Neuronal stem cell (in vitro differentiated cells): ENCODE results near the gene MRPL14.

Experiments
- DNase-seq: peaks from one replicate; pipeline ENCODE4 v3.0.0-alpha.2; 2013; ENCODE audit warnings: low spot score
- H2AFZ ChIP-seq: one replicate; pipeline ENCODE4 v1.6.1; 2013; ENCODE audit warnings: mild to moderate bottlenecking, low read length, inconsistent platforms
- H2AK5ac ChIP-seq: 2 replicates; pipeline ENCODE4 v1.6.1; 2013; ENCODE audit warnings: low read depth, mild to moderate bottlenecking, inconsistent platforms, low read length, moderate library complexity, mixed read lengths
- H2BK120ac ChIP-seq: 2 replicates; pipeline ENCODE4 v1.6.1; 2013; ENCODE audit warnings: low read depth, mild to moderate bottlenecking, inconsistent platforms, low read length, moderate library complexity, mixed read lengths
- H2BK12ac ChIP-seq: one replicate; pipeline ENCODE4 v1.6.1; 2013; ENCODE audit warnings: low read length, inconsistent platforms
- H2BK15ac ChIP-seq: 2 replicates; pipeline ENCODE4 v1.6.1; 2013; ENCODE audit warnings: mild to moderate bottlenecking, low read length, inconsistent platforms, mixed read lengths
- H2BK5ac ChIP-seq: one replicate; pipeline ENCODE4 v1.6.1; 2013; ENCODE audit warnings: inconsistent platforms, mild to moderate bottlenecking, low read length, moderate library complexity
- H3K14ac ChIP-seq: one replicate; pipeline ENCODE4 v1.6.1; 2013; ENCODE audit warnings: low read length, inconsistent platforms
- H3K18ac ChIP-seq: 2 replicates; pipeline ENCODE4 v1.6.1; 2013; ENCODE audit warnings: low read length, inconsistent platforms
- H3K23ac ChIP-seq: 2 replicates; pipeline ENCODE4 v1.6.1; 2013; ENCODE audit warnings: low read depth, mild to moderate bottlenecking, mixed read lengths, low read length, inconsistent platforms; ENCODE audit not compliant: poor library complexity
- H3K27ac ChIP-seq: replicated peaks from 3 replicates; pipeline ENCODE4 v1.5.1; 2013; ENCODE audit warnings: low read length, inconsistent platforms
- H3K27me3 ChIP-seq, 3 experiments: 2 replicates each; pipeline ENCODE4 v1.6.1; 2013; ENCODE audit warnings: low read length in 3 of 3, mild to moderate bottlenecking in 2 of 3, inconsistent platforms in 1 of 3, low read depth in 1 of 3, mixed read lengths in 1 of 3, moderate library complexity in 1 of 3; ENCODE audit not compliant: control insufficient read depth in 3 of 3, insufficient read depth in 3 of 3
- H3K36me3 ChIP-seq, 2 donors: replicated peaks in 1 of 2; 2 replicates each; pipeline ENCODE4 v1.6.1; 2013; ENCODE audit warnings: low read length in 2 of 2; ENCODE audit not compliant: control insufficient read depth in 2 of 2, insufficient read depth in 2 of 2
- H3K4ac ChIP-seq: 2 replicates; pipeline ENCODE4 v1.6.1; 2013; ENCODE audit warnings: inconsistent platforms, mild to moderate bottlenecking, low read length, moderate library complexity
- H3K4me1 ChIP-seq, 2 donors: 1 replicate in 1 of 2; 2 replicates in 1 of 2; pipeline ENCODE4 v1.6.1; 2013; ENCODE audit warnings: low read length in 2 of 2, low read depth in 1 of 2; ENCODE audit not compliant: control insufficient read depth in 2 of 2, insufficient read depth in 1 of 2
- H3K4me2 ChIP-seq: one replicate; pipeline ENCODE4 v1.6.1; 2013; ENCODE audit warnings: mild to moderate bottlenecking, low read length, inconsistent platforms; ENCODE audit not compliant: insufficient read depth, poor library complexity, severe bottlenecking
- H3K4me3 ChIP-seq, 2 donors: 2 replicates each; pipeline ENCODE4 v1.5.1; 2013; ENCODE audit warnings: low read length in 2 of 2, mild to moderate bottlenecking in 2 of 2, inconsistent platforms in 1 of 2, moderate library complexity in 1 of 2
- H3K79me1 ChIP-seq: one replicate; pipeline ENCODE4 v1.6.1; 2013; ENCODE audit warnings: low read depth, mild to moderate bottlenecking, inconsistent platforms, low read length, moderate library complexity
- H3K9ac ChIP-seq: one replicate; pipeline ENCODE4 v1.6.1; 2013; ENCODE audit warnings: mild to moderate bottlenecking, low read depth, low read length, inconsistent platforms; ENCODE audit not compliant: poor library complexity
- H3K9me3 ChIP-seq, 2 donors: replicated peaks in 1 of 2; 2 replicates each; pipeline versions ENCODE3 to v1.6.1; 2013; ENCODE audit warnings: low read length in 2 of 2, mild to moderate bottlenecking in 2 of 2, inconsistent platforms in 1 of 2, low read depth in 1 of 2, mixed read lengths in 1 of 2, moderate library complexity in 1 of 2; ENCODE audit not compliant: control insufficient read depth in 2 of 2, insufficient read depth in 1 of 2
- H4K8ac ChIP-seq: one replicate; pipeline ENCODE4 v1.6.1; 2013; ENCODE audit warnings: low read depth, mild to moderate bottlenecking, inconsistent platforms, low read length, moderate library complexity
- H4K91ac ChIP-seq: one replicate; pipeline ENCODE4 v1.6.1; 2013; ENCODE audit warnings: low read length, low read depth, mild to moderate bottlenecking, inconsistent platforms; ENCODE audit not compliant: poor library complexity
- WGBS, 2 donors: extraction: QIAGEN DNeasy Blood & Tissue Kit; methylation state at CpG; one replicate each; pipeline ENCODE4 v1.1.7; 2013; ENCODE audit warnings: missing lambda C conversion rate in 2 of 2, mixed read lengths in 1 of 2; ENCODE audit not compliant: insufficient read length in 2 of 2, insufficient replicate concordance in 1 of 2; ENCODE audit errors: extremely low coverage in 2 of 2; 5-methylcytosine and 5-hydroxymethylcytosine counted together

MRPL14 gene

DNA sequence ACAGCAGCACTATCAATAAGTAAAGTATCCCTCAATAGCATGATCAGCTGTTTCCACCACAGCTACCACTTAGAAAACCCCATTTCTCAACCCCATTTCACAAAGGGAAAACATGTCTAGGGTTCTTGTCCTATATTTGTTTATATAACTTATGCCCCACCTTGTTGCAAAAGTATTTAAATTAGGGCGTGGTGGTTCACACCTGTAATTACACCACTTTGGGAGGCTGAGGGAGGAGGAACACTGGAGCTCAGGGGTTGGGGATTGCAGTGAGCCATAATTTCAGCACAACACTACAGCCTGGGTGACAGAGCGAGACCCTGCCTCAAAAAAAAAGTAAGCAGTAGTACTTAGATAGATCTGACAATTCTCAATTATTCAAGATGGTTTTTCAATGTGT is 3.7 kb downstream of the MRPL14 start:
- no peak for DNase-seq
- Histone ChIP-seq H2BK15ac (no peak overlapping the region), H3K4me1 (peaks cover 24 to 26% of the 10 kb centered on the region in 2 donors), H3K27ac (no peak overlapping the region), H3K4me3 (no peak overlapping the region), H2BK12ac (no peak overlapping the region), H3K9me3 (no peaks in the 10 kb centered on the region), H3K4me2 (no peak overlapping the region), H3K27me3 (no peaks in the 10 kb centered on the region), H3K14ac (no peak overlapping the region), H3K18ac (no peak overlapping the region), H4K91ac (no peak overlapping the region), H2BK5ac (no peak overlapping the region), H4K8ac (no peak overlapping the region), H3K79me1 (peaks cover 7% of the 10 kb centered on the region), H2AFZ (no peak overlapping the region), H3K36me3 (peaks cover 0 to 29% of the 10 kb centered on the region in 2 donors), H2BK120ac (no peak overlapping the region), H2AK5ac (no peak overlapping the region), H3K4ac (no peak overlapping the region), H3K9ac (no peak overlapping the region), H3K23ac (no peak overlapping the region)
- WGBS, 2 donors: no CpG with 5 or more reads among the region's 2 CpGs

DNA sequence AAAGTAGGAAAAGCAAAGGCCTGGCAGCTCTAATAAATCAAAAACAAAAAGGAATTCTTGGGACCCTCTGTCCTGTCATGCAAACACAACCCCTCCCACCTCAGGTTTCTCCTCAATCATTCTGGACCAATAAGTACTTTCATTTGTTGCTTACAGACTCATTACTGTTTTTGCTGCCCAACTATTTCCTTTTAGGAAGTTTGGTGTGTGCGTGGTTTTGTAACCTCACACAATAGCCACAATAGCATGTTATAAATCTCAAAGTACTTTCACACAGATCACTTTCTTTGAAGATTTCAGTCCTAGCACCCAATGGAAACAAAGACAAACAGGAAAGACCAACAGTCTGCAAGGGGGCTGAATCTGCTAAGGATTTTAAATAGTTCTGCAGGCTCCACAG is 4.5 kb downstream of the MRPL14 start:
- Histone ChIP-seq H2AFZ (no peak overlapping the region), H3K27ac (no peak overlapping the region), H4K91ac (no peak overlapping the region), H2BK120ac (no peak overlapping the region), H3K18ac (no peak overlapping the region), H2BK12ac (no peak overlapping the region), H3K23ac (no peak overlapping the region), H3K9ac (no peak overlapping the region), H3K4me2 (no peak overlapping the region), H3K27me3 (no peaks in the 10 kb centered on the region), H2AK5ac (no peak overlapping the region), H3K4me3 (no peak overlapping the region), H3K79me1 (peaks cover 4% of the 10 kb centered on the region), H4K8ac (no peak overlapping the region), H3K4me1 (peaks cover 20 to 24% of the 10 kb centered on the region in 2 donors), H3K9me3 (no peaks in the 10 kb centered on the region), H3K36me3 (peaks cover 0 to 36% of the 10 kb centered on the region in 2 donors), H2BK15ac (no peak overlapping the region), H2BK5ac (no peak overlapping the region), H3K4ac (no peak overlapping the region), H3K14ac (no peak overlapping the region)
- no CpG with 5 or more reads among the region's 1 CpG for WGBS, 2 donors
- DNase-seq: no peak

DNA sequence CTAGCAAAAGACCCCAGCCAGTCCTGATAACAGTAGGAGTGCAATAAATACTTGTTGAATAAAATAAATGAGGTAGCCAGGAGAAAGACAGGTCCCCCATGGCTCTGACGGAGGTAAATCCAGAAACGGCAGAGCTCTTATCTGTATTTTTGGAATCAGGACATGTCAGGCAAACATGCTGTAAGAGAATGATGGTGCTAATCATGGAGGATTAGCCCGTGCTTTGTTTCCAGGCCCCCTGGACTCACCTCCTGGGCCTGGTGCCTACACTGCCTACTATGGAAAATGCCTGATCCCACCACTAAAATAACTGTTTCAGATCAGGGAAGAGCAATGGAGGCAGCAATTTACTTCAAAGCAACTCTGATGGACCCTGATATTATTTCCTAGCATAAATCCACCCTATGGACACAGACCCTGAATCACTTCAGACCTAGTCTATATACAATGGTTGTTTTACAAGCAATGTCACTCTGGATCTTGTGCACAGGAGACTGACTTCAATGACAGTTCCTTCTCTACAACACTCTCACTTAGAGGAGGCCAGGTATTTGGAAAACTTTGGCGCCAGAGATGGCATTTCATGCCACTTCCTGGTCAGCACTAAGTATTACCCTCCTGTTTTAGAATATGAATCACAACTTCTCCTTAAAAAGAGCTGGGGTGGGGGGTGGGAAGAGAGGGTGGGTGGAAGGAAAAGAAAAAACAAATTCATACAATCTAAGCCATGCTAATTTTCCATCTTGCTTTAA is 6.4 kb downstream of the MRPL14 start:
- H3K27ac ChIP-seq: no peak overlapping the region
- H2AFZ ChIP-seq: no peak overlapping the region

DNA sequence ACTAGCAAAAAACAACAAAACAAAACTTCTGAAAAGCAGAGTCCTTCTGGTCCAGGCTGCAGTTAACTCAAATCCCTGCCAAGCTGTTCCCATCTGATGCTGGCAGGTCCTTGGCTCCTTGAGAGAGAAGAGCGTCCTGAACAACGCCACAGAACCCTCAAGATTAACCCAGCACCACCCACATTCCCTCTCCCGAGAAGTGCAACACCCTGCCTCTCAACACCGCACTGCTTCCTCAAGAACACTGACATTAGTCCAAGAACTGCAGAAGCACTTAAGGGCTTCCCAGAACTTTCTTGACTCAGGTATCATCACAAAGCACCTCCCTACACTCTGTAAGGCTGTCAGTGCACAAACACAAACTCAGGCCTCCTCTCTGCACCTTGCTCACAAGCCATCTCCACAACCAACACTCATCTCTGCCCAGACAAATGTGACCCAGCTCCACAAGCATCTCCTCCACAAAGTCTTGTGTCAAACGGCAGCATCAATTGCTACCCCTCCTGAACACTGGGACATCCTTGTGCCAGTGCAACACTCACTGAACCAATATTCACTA is 7.5 kb downstream of the MRPL14 start:
- Histone ChIP-seq H3K9me3 (no peaks in the 10 kb centered on the region), H2BK5ac (no peak overlapping the region), H2BK12ac (no peak overlapping the region), H3K14ac (peak overlapping the region; percentile 59), H3K23ac (no peak overlapping the region), H3K18ac (no peak overlapping the region), H4K91ac (no peak overlapping the region), H3K4me1 (peaks cover 13 to 14% of the 10 kb centered on the region in 2 donors), H3K36me3 (peaks cover 5 to 48% of the 10 kb centered on the region in 2 donors), H3K4me2 (no peak overlapping the region), H3K27ac (no peak overlapping the region), H2BK15ac (no peak overlapping the region), H3K79me1 (peaks cover 7% of the 10 kb centered on the region), H2AFZ (no peak overlapping the region), H3K27me3 (no peaks in the 10 kb centered on the region), H3K4me3 (no peak overlapping the region), H2AK5ac (no peak overlapping the region), H2BK120ac (no peak overlapping the region), H3K4ac (no peak overlapping the region), H3K9ac (no peak overlapping the region), H4K8ac (no peak overlapping the region)
- DNase-seq: no peak
- no CpG with 5 or more reads among the region's 5 CpGs for WGBS, 2 donors

More for the DNA sequence above, 6.4 kb downstream of the MRPL14 start:
- Histone ChIP-seq H3K4me2 (no peak overlapping the region), H3K18ac (no peak overlapping the region), H2BK12ac (no peak overlapping the region), H4K91ac (no peak overlapping the region), H3K4ac (no peak overlapping the region), H2BK15ac (no peak overlapping the region), H3K14ac (no peak overlapping the region), H3K9ac (no peak overlapping the region), H2AK5ac (no peak overlapping the region), H3K4me3 (no peak overlapping the region), H3K36me3 (peaks cover 0 to 48% of the 10 kb centered on the region in 2 donors), H3K23ac (no peak overlapping the region), H3K9me3 (no peaks in the 10 kb centered on the region), H4K8ac (no peak overlapping the region), H3K4me1 (peaks cover 16 to 19% of the 10 kb centered on the region in 2 donors), H3K27me3 (no peaks in the 10 kb centered on the region), H2BK120ac (no peak overlapping the region), H3K79me1 (peaks cover 6% of the 10 kb centered on the region), H2BK5ac (no peak overlapping the region)
- no peak for DNase-seq
- whole genome bisulfite sequencing, 2 donors: no CpG with 5 or more reads among the region's 4 CpGs
